Activated CD8-positive, alpha-beta memory T cell treated with anti-CD3 and anti-CD28 coated beads, Interleukin-2, amount 50 U/mL, for 24 hours (primary cell): ENCODE data around the gene CRISPLD2.
"Not testable (repeated sequence)": the region's sequence is repeated elsewhere in the genome, so short reads cannot be mapped to it uniquely, and the experiment has no call there.

Experiments
- DNase-seq: peaks from one replicate; pipeline ENCODE4 v3.0.0-alpha.2; 2020; ENCODE audit errors: extremely low read depth

The CRISPLD2 gene

GRCh38 chr16:84856811-84857210 lies 37.0 kb downstream of the CRISPLD2 start:
- not testable (repeated sequence) for DNase-seq

GRCh38 chr16:84859681-84860080 lies 39.9 kb downstream of the CRISPLD2 start:
- DNase-seq, result no peak

GRCh38 chr16:84860383-84860782 lies 40.6 kb downstream of the CRISPLD2 start:
- no peak for DNase-seq

- DNase-seq, result no peak
Measured at GRCh38 chr16:84861671-84862070, 41.9 kb downstream of the CRISPLD2 start.

- DNase-seq, result no peak
Measured at GRCh38 chr16:84862804-84863480, 43.2 kb downstream of the CRISPLD2 start.

GRCh38 chr16:84863481-84863814 lies 43.7 kb downstream of the CRISPLD2 start:
- no peak for DNase-seq

GRCh38 chr16:84864326-84864955 lies 44.7 kb downstream of the CRISPLD2 start:
- DNase-seq, result no peak

GRCh38 chr16:84867696-84868095 lies 47.9 kb downstream of the CRISPLD2 start:
- no peak for DNase-seq

GRCh38 chr16:84868328-84868727 lies 48.5 kb downstream of the CRISPLD2 start:
- DNase-seq, result no peak

GRCh38 chr16:84868829-84869472 lies 49.2 kb downstream of the CRISPLD2 start:
- DNase-seq, result no peak

- DNase-seq, result no peak
Measured at GRCh38 chr16:84869473-84869845, 49.7 kb downstream of the CRISPLD2 start.

- not testable (repeated sequence) for DNase-seq
Measured at GRCh38 chr16:84872971-84873370, 53.2 kb downstream of the CRISPLD2 start.

GRCh38 chr16:84874004-84874435 lies 54.2 kb downstream of the CRISPLD2 start:
- DNase-seq, result no peak

GRCh38 chr16:84874553-84874952 lies 54.8 kb downstream of the CRISPLD2 start:
- no peak for DNase-seq

GRCh38 chr16:84874983-84875382 lies 55.2 kb downstream of the CRISPLD2 start:
- no peak for DNase-seq

- DNase-seq, result no peak
Measured at GRCh38 chr16:84875846-84876245, 56.1 kb downstream of the CRISPLD2 start.

GRCh38 chr16:84876873-84877606 lies 57.3 kb downstream of the CRISPLD2 start:
- no peak for DNase-seq

GRCh38 chr16:84878770-84879169 lies 59.0 kb downstream of the CRISPLD2 start:
- no peak for DNase-seq

GRCh38 chr16:84879569-84880487 lies 60.0 kb downstream of the CRISPLD2 start:
- DNase-seq, result no peak

- no peak for DNase-seq
Measured at GRCh38 chr16:84881702-84882521, 62.1 kb downstream of the CRISPLD2 start.

- no peak for DNase-seq
Measured at GRCh38 chr16:84883301-84883700, 63.5 kb downstream of the CRISPLD2 start.
